Ascending aorta (tissue), 2 donors: ENCODE data around the gene NBAS. TPM values are rescaled to one million over a fixed set of nuclear protein-coding genes. Genes with fewer than 3 reads are reported as not detected.

Experiments
- DNase-seq, 2 donors: peaks; one replicate each; pipeline ENCODE4 v3.0.0-alpha.2; 2019; ENCODE audit warnings: low spot score in 2 of 2
- H3K27ac ChIP-seq, 2 donors: fragments of 200-600 bp; sonication (generic); one replicate each; pipeline ENCODE4 v1.5.1; 2016 to 2017; ENCODE audit warnings: mild to moderate bottlenecking in 1 of 2
- H3K27me3 ChIP-seq: fragments of 200-600 bp; sonication (generic); one replicate; pipeline ENCODE4 v1.5.1; 2017
- H3K36me3 ChIP-seq, 2 donors: fragments of 200-600 bp; sonication (generic); one replicate each; pipeline ENCODE4 v1.5.1; 2016
- H3K4me1 ChIP-seq, 2 donors: fragments of 200-600 bp; sonication (generic); one replicate each; pipeline ENCODE4 v1.5.1; 2016 to 2017; ENCODE audit warnings: mild to moderate bottlenecking in 1 of 2
- H3K4me3 ChIP-seq, 2 donors: fragments of 200-600 bp; sonication (generic); one replicate each; pipeline ENCODE4 v1.5.1; 2016 to 2017; ENCODE audit warnings: mild to moderate bottlenecking in 1 of 2
- H3K9me3 ChIP-seq, 2 donors: fragments of 200-600 bp; sonication (generic); one replicate each; pipeline ENCODE4 v1.5.1; 2016
- intact Hi-C: fragments of 100-400 bp; cut with DNase I; formaldehyde crosslinking; loops from one replicate; pipeline ENCODE4 v1.15.1; 2023
- total RNA-seq: library from RNA; depleted of rRNA; stranded (reverse); fragments of >200 nt; gene quantifications from one replicate; pipeline ENCODE4 v1.1.0, GENCODE V29; 2016
- TF ChIP-seq, protein P1 (sequence below), 3 experiments: fragments of 200-600 bp in 2 of 3; fragments of 450-650 bp in 1 of 3; sonication (generic) in 2 of 3; IDR thresholded peaks; one replicate each; pipeline ENCODE4 v1.5.1; 2016 to 2019; ENCODE audit warnings: antibody characterized with exemption in 3 of 3, mild to moderate bottlenecking in 1 of 3, moderate library complexity in 1 of 3

NBAS gene
- total RNA-seq, 1 donor from 2014 or later = 37.1 TPM

DNA sequence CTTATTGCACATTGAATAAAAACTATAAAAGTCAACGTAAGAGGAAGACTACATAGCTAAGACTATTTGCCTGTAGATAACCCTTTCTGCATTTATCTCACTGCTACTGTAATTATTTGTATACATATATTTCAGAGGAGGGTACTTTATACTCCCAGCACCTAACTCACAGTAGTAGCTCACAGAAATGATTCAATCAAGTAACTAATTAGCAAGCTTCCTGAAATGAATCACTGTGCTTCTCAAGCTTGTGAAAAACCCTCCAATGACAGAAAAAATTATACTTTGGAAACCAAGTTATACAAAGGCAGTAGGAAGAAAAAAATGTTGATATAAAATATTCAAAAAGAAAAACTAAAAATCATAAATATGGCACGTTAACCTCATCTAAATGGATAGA, 124.9 kb downstream of the NBAS start:
- no peak overlapping the region for H3K4me3 ChIP-seq
- intact Hi-C loops = no loop called here
- no peaks in the 10 kb centered on the region for H3K9me3 ChIP-seq
- H3K27ac ChIP-seq = no peak overlapping the region
- TF ChIP-seq, protein P1, sequence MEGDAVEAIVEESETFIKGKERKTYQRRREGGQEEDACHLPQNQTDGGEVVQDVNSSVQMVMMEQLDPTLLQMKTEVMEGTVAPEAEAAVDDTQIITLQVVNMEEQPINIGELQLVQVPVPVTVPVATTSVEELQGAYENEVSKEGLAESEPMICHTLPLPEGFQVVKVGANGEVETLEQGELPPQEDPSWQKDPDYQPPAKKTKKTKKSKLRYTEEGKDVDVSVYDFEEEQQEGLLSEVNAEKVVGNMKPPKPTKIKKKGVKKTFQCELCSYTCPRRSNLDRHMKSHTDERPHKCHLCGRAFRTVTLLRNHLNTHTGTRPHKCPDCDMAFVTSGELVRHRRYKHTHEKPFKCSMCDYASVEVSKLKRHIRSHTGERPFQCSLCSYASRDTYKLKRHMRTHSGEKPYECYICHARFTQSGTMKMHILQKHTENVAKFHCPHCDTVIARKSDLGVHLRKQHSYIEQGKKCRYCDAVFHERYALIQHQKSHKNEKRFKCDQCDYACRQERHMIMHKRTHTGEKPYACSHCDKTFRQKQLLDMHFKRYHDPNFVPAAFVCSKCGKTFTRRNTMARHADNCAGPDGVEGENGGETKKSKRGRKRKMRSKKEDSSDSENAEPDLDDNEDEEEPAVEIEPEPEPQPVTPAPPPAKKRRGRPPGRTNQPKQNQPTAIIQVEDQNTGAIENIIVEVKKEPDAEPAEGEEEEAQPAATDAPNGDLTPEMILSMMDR (IDR thresholded peaks at IDR 0.05) = no peak
- no peaks in the 10 kb centered on the region for H3K27me3 ChIP-seq
- no peak for DNase-seq
- H3K4me1 ChIP-seq = no peaks in the 10 kb centered on the region
- peaks cover 0 to 4% of the 10 kb centered on the region in 2 donors for H3K36me3 ChIP-seq

DNA sequence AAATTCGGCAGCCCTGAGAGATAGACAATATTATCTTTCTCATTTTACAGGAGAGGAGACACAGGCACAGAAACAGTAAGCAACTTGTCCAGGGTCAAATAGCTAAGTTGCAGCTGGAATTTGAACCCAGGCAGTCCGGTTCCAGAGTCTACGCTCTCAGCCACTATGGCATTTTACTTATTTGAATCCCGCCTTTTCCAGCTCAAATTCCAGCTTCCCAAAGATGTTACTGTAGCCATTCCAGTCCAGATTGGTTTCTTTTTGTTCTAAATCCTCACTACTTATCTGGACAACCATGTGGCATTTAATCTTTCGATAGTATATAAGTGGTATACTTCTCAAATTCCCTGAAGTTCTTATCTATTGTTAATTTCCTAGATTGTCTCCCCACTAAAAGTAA, 125.7 kb downstream of the NBAS start:
- intact Hi-C loops = no loop called here
- no peaks in the 10 kb centered on the region for H3K4me1 ChIP-seq
- no peaks in the 10 kb centered on the region for H3K27me3 ChIP-seq
- no peak for DNase-seq
- TF ChIP-seq, protein P1 (IDR thresholded peaks at IDR 0.05) = no peak
- H3K27ac ChIP-seq = no peak overlapping the region
- H3K9me3 ChIP-seq = no peaks in the 10 kb centered on the region
- peaks cover 0 to 4% of the 10 kb centered on the region in 2 donors for H3K36me3 ChIP-seq
- no peak overlapping the region for H3K4me3 ChIP-seq

DNA sequence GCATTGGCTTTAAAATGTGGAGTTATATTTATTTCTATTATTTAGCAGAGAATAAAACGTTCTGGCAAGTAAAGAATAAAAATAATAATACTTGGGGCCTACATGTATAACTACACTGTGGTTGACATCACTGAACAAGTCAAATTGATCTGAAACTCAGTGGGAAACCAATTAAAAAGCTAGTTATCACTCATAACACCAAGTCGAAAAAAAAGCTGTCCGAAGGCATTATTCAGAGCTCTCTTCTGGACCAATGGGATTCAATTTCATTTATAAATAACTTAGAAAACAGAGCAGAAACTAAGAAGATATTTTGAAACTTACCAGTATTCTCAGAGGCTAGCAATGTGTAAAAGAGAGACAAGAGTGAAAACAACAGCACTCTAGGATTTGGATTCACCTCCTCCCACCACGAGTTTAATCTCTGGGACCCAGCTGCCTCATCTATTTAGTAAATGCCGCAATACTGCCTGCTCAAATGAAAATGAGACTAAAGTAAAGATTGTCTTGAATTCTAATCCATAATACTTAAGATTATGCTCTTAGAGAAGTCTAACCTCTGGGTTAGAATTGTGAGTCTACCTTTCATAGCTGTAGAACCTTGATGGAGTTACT, 128.4 kb downstream of the NBAS start:
- no peak for DNase-seq
- H3K27me3 ChIP-seq = no peaks in the 10 kb centered on the region
- H3K36me3 ChIP-seq = peaks cover 0 to 4% of the 10 kb centered on the region in 2 donors
- H3K27ac ChIP-seq = no peak overlapping the region
- TF ChIP-seq, protein P1 (IDR thresholded peaks at IDR 0.05) = no peak
- intact Hi-C loops = no loop called here
- no peak overlapping the region for H3K4me3 ChIP-seq
- no peaks in the 10 kb centered on the region for H3K9me3 ChIP-seq
- no peaks in the 10 kb centered on the region for H3K4me1 ChIP-seq

DNA sequence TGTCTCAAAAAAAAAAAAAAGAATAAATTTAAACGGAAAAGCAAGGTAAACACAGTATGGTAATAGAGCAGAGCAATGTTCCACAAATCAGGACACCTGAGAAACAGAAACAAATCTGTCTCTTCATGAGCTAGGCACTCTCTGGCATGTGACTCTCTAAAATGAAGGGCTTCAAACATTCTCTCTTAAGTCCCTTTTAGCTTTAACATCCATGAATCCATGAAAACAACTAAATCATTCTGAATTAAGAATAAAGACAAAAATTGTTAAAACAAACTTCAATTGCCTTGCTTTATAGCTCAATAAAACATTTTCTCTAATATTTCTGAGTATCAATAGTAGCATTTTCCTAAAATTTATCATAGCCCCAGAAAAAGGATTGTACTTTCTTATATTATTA, 132.1 kb downstream of the NBAS start:
- Histone ChIP-seq H3K4me3 (no peak overlapping the region), H3K27ac (no peak overlapping the region), H3K27me3 (no peaks in the 10 kb centered on the region), H3K9me3 (no peaks in the 10 kb centered on the region), H3K36me3 (peaks cover under 1 to 6% of the 10 kb centered on the region in 2 donors), H3K4me1 (no peaks in the 10 kb centered on the region)
- DNase-seq = no peak
- TF ChIP-seq, protein P1 (IDR thresholded peaks at IDR 0.05) = no peak
- intact Hi-C loops = no loop called here

DNA sequence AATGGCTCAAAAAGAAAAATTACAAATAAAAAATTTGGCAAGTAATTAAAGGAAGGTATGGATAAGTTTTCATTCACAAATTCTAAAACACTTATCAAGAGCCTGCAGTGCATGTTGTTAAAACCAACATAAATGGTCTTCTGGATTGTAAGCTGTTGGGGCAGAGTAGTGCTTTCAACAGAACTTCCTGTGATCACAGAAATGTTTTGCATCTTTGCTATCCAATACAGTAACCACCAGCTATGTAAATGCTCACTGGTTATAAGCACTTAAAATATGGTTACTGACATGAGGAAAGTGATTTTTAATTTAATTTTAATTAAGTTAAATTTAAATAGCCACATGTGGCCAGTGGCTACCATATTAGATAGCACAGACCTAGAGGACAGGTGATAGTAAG, 133.1 kb downstream of the NBAS start:
- H3K4me1 ChIP-seq = no peaks in the 10 kb centered on the region
- intact Hi-C loops = no loop called here
- H3K36me3 ChIP-seq = peaks cover 7 to 9% of the 10 kb centered on the region in 2 donors

More for the DNA sequence above, 133.1 kb downstream of the NBAS start:
- no peak for DNase-seq
- Histone ChIP-seq H3K27ac (no peak overlapping the region), H3K27me3 (no peaks in the 10 kb centered on the region), H3K4me3 (no peak overlapping the region), H3K9me3 (no peaks in the 10 kb centered on the region)
- TF ChIP-seq, protein P1 (IDR thresholded peaks at IDR 0.05) = no peak
